ENCODE results near the gene TRIP13. TPM values are rescaled to one million over a fixed set of nuclear protein-coding genes. Genes with fewer than 3 reads are reported as not detected.

Gene TRIP13
- total and polyA plus RNA-seq, 2 of the 4 experiments (the other 2 are of a cell fraction), result 17.1 to 35.5 TPM

- no peak for TF ChIP-seq RCOR1 (IDR thresholded peaks at IDR 0.05; ENCODE audit: insufficient replicate concordance, low read length)
These were observed 43.8 kb downstream of the TRIP13 start (continued) for GRCh38 chr5:936149-937144.

- H3K23ac ChIP-seq (ENCODE audit: low read depth, low read length), result no peak overlapping the region
- peak overlapping the region; percentile 42 for H2AK9ac ChIP-seq (replicated peaks; ENCODE audit: low read depth, low read length, poor library complexity)
- ATAC-seq (ENCODE audit: low read depth) (no peak), DNase-seq (no peak)
- no peak overlapping the region for H3K4ac ChIP-seq (ENCODE audit: low read depth, low read length)
- no peaks in the 10 kb centered on the region for H3K9me1 ChIP-seq (ENCODE audit: insufficient read depth, low read length)
- H2BK20ac ChIP-seq (ENCODE audit: low read depth, low read length), result no peak overlapping the region
- no peak overlapping the region for H4K5ac ChIP-seq (ENCODE audit: low read depth, low read length)
- H2BK5ac ChIP-seq (ENCODE audit: low read depth, low read length, poor library complexity, severe bottlenecking), result no peak overlapping the region
- peaks cover 40% of the 10 kb centered on the region for H3K27me3 ChIP-seq (ENCODE audit: control insufficient read depth, insufficient read depth, low read length)
- H3K18ac ChIP-seq (ENCODE audit: low read depth, low read length), result no peak overlapping the region
- no peak overlapping the region for H3K4me2 ChIP-seq (ENCODE audit: low read depth, low read length)
- intact Hi-C loops (cut with micrococcal nuclease), result no loop called here
- no peaks in the 10 kb centered on the region for H3K9me3 ChIP-seq (ENCODE audit: control insufficient read depth, insufficient read depth, low read length)
- ChIA-PET CTCF (interaction anchor here (1.0 to 1.3 kb wide), 2 partner anchors 11 to 20 kb away, joined by 3 to 4 read pairs; no protein-coding TSS in a partner anchor), POLR2A (ENCODE audit: unreplicated experiment) (no interaction called here)
- H3K9ac ChIP-seq (ENCODE audit: low read depth, low read length), result no peak overlapping the region
- no peak overlapping the region for H4K91ac ChIP-seq (ENCODE audit: insufficient read depth, low read depth, low read length)
- no peaks in the 10 kb centered on the region for H3K79me1 ChIP-seq (ENCODE audit: low read depth in 1 of 2, low read length in 2 of 2)
- in situ Hi-C loops (cut with MboI; ENCODE audit: low sequenced_read_pairs), result loop anchor here (10.0 kb wide), 3 partner anchors 197 to 707 kb away; no protein-coding TSS in a partner anchor
- no peak overlapping the region for H3K4me3 ChIP-seq (ENCODE audit: insufficient read depth, low read depth, low read length)
- no peak overlapping the region for H2BK15ac ChIP-seq (ENCODE audit: low read depth, low read length)
- H2AFZ ChIP-seq (replicated peaks; ENCODE audit: low read length, poor library complexity), result no peak overlapping the region
- no peak overlapping the region for H4K8ac ChIP-seq (ENCODE audit: low read depth in 2 of 2, low read length in 2 of 2)
- H2BK120ac ChIP-seq (ENCODE audit: low read depth, low read length), result no peak overlapping the region
- dilution Hi-C loops (cut with HindIII; ENCODE audit: low sequenced_read_pairs, unreplicated experiment), result no loop called here
- no peak overlapping the region for H3K14ac ChIP-seq (replicated peaks; ENCODE audit: low read depth, low read length)
- no TSS peak for BruUV-seq (replicated peaks)
- no peak overlapping the region for H2AK5ac ChIP-seq (ENCODE audit: low read depth, low read length)
- no peak overlapping the region for H3K56ac ChIP-seq (ENCODE audit: extremely low read depth, insufficient read depth, low read length)
- no peaks in the 10 kb centered on the region for H4K20me1 ChIP-seq (ENCODE audit: insufficient read depth, low read length)
- H3K36me3 ChIP-seq (ENCODE audit: control insufficient read depth, insufficient read depth, low read length), result no peaks in the 10 kb centered on the region
- WGBS, 2 experiments (ENCODE audit: extremely low coverage in 2 of 2, insufficient read length in 1 of 2), result 80% methylated on average over 5 of the region's 14 CpGs; no CpG with 5 or more reads in 1 of the 2 experiments
- H3K4me1 ChIP-seq (ENCODE audit: control insufficient read depth, insufficient read depth, low read length), result peaks cover 5% of the 10 kb centered on the region; the same call in 1 of the 2 replicates
- no peak overlapping the region for H3K27ac ChIP-seq (ENCODE audit: insufficient read depth, low read length)
- no peak for TF ChIP-seq RAD21 (IDR thresholded peaks at IDR 0.05; ENCODE audit: low read length)
- TF ChIP-seq RCOR1 (IDR thresholded peaks at IDR 0.05; ENCODE audit: insufficient replicate concordance, low read length), result no peak
- TF ChIP-seq CTCF (conservative IDR thresholded peaks at IDR 0.05; ENCODE audit: low read depth, low read length), result no peak
- no peak for TF ChIP-seq NFE2L2 (IDR thresholded peaks at IDR 0.05; ENCODE audit: low read depth, low read length)
- TF ChIP-seq MXI1 (IDR thresholded peaks at IDR 0.05; ENCODE audit: borderline replicate concordance, low read depth, low read length), result no peak
- TF ChIP-seq USF2 (IDR thresholded peaks at IDR 0.05; ENCODE audit: low read depth, low read length), result no peak
- TF ChIP-seq CEBPB (IDR thresholded peaks at IDR 0.05; ENCODE audit: low read depth, low read length), result no peak
- TF ChIP-seq FOS (IDR thresholded peaks at IDR 0.05; ENCODE audit: low read depth, low read length), result no peak
- no peak for TF ChIP-seq CHD1 (IDR thresholded peaks at IDR 0.05; ENCODE audit: low read depth, low read length)
- no peak for TF ChIP-seq RFX5 (IDR thresholded peaks at IDR 0.05; ENCODE audit: low read depth, low read length)
- TF ChIP-seq BHLHE40 (IDR thresholded peaks at IDR 0.05; ENCODE audit: low read depth, low read length), result no peak
- TF ChIP-seq POLR2A (IDR thresholded peaks at IDR 0.05; ENCODE audit: low read depth, low read length), result no peak
These were observed 44.7 kb downstream of the TRIP13 start for GRCh38 chr5:937151-937924.

Data from IMR-90 (cell line).